T-helper 1 cell treated with Interleukin-12 subunit alpha and Interleukin-12 subunit beta and Interleukin-4 antibody, amounts not matched to agents 30 μg/mL and 1 μg/mL, for 36 hours (primary cell): ENCODE measurements around the gene REXO1.

Experiments used
- H3K27ac Mint-ChIP-seq: one replicate; pipeline ENCODE4 v1.8.0; 2021; ENCODE audit warnings: mild to moderate bottlenecking, mixed read lengths
- H3K27me3 Mint-ChIP-seq: one replicate; pipeline ENCODE4 v1.8.0; 2021; ENCODE audit warnings: low read depth, mixed read lengths
- H3K36me3 Mint-ChIP-seq: one replicate; pipeline ENCODE4 v1.8.0; 2021; ENCODE audit warnings: low read depth, mixed read lengths
- H3K4me1 Mint-ChIP-seq: one replicate; pipeline ENCODE4 v1.8.0; 2021; ENCODE audit warnings: low read depth, mixed read lengths
- H3K4me3 Mint-ChIP-seq: one replicate; pipeline ENCODE4 v1.8.0; 2021; ENCODE audit warnings: mild to moderate bottlenecking, moderate library complexity, mixed read lengths
- H3K9me3 Mint-ChIP-seq: one replicate; pipeline ENCODE4 v1.8.0; 2021; ENCODE audit warnings: mixed read lengths

REXO1 gene

GRCh38 chr19:1767464-1767933 is 80.8 kb downstream of the REXO1 start:
- Mint-ChIP-seq H3K4me1 (no peaks in the 10 kb centered on the region), H3K36me3 (no peaks in the 10 kb centered on the region), H3K4me3 (no peak overlapping the region), H3K27ac (no peak overlapping the region), H3K9me3 (peaks cover 11% of the 10 kb centered on the region), H3K27me3 (peaks cover 73% of the 10 kb centered on the region)

- Mint-ChIP-seq H3K4me3 (no peak overlapping the region), H3K4me1 (no peaks in the 10 kb centered on the region), H3K9me3 (peaks cover 11% of the 10 kb centered on the region), H3K27ac (no peak overlapping the region), H3K27me3 (peaks cover 74% of the 10 kb centered on the region), H3K36me3 (no peaks in the 10 kb centered on the region)
Observed at GRCh38 chr19:1766800-1767352, 81.4 kb downstream of the REXO1 start.

GRCh38 chr19:1765904-1766799 is 82.1 kb downstream of the REXO1 start:
- Mint-ChIP-seq H3K27ac (no peak overlapping the region), H3K27me3 (peaks cover 78% of the 10 kb centered on the region), H3K4me3 (no peak overlapping the region), H3K4me1 (no peaks in the 10 kb centered on the region), H3K36me3 (no peaks in the 10 kb centered on the region), H3K9me3 (peaks cover 7% of the 10 kb centered on the region)
